HFFc6 (cell line): ENCODE results near the gene FNDC3B. TPM values are rescaled to one million over a fixed set of nuclear protein-coding genes. Genes with fewer than 3 reads are reported as not detected.

Experiments
- DNase-seq: peaks from one replicate; pipeline ENCODE4 v3.0.0-alpha.2; 2018
- H3K27ac Mint-ChIP-seq: 2 replicates; pipeline ENCODE4 v1.8.0; 2020; ENCODE audit warnings: mild to moderate bottlenecking, mixed read lengths
- H3K27me3 Mint-ChIP-seq: 2 replicates; pipeline ENCODE4 v1.8.0; 2021; ENCODE audit warnings: mild to moderate bottlenecking, moderate library complexity, mixed read lengths; ENCODE audit not compliant: insufficient read depth
- H3K36me3 Mint-ChIP-seq: 2 replicates; pipeline ENCODE4 v1.8.0; 2021; ENCODE audit warnings: low read depth, mixed read lengths
- H3K4me1 Mint-ChIP-seq: 2 replicates; pipeline ENCODE4 v1.8.0; 2020; ENCODE audit warnings: low read depth, mixed read lengths
- H3K4me3 Mint-ChIP-seq: 2 replicates; pipeline ENCODE4 v1.8.0; 2020; ENCODE audit warnings: mild to moderate bottlenecking, moderate library complexity, mixed read lengths
- H3K9me3 Mint-ChIP-seq: 2 replicates; pipeline ENCODE4 v1.8.0; 2020; ENCODE audit warnings: mild to moderate bottlenecking, mixed read lengths
- CTCF ChIP-seq: fragments of 200-600 bp; sonication (generic); IDR thresholded peaks from 2 replicates; pipeline ENCODE4 v1.5.0; 2021; ENCODE audit warnings: antibody characterized with exemption, mild to moderate bottlenecking
- total RNA-seq, 6 experiments: library from RNA; stranded (reverse); fragmentation: NEBNext Ultra II Directional; extraction: Animal tissue kit (Norgen Biotek cat#: 25700); gene quantifications; 2 replicates in 1 of 6; 3 replicates in 5 of 6; pipeline ENCODE4 v1.2.3, GENCODE V29; 2021

The FNDC3B gene
- total RNA-seq, 6 experiments from 2014 or later = 133 to 192 (median 155) TPM

- TF ChIP-seq CTCF = no peak
- no peaks in the 10 kb centered on the region for H3K9me3 Mint-ChIP-seq
- peaks cover 29% of the 10 kb centered on the region for H3K36me3 Mint-ChIP-seq
- peaks cover 83% of the 10 kb centered on the region for H3K4me1 Mint-ChIP-seq
- peak overlapping the region; percentile 30; the same call in 1 of the 2 replicates for H3K4me3 Mint-ChIP-seq
- peak overlapping the region; percentile 62 for H3K27ac Mint-ChIP-seq
- DNase-seq = no peak
- peaks cover 2% of the 10 kb centered on the region; the same call in 1 of the 2 replicates for H3K27me3 Mint-ChIP-seq
Measured at GRCh38 chr3:172084871-172085556, 45.6 kb downstream of the FNDC3B start.

- DNase-seq = no peak
- peaks cover 2% of the 10 kb centered on the region; the same call in 1 of the 2 replicates for H3K27me3 Mint-ChIP-seq
- peaks cover 85% of the 10 kb centered on the region for H3K4me1 Mint-ChIP-seq
- H3K9me3 Mint-ChIP-seq = no peaks in the 10 kb centered on the region
- no peak overlapping the region for H3K4me3 Mint-ChIP-seq
- TF ChIP-seq CTCF = no peak
- H3K36me3 Mint-ChIP-seq = peaks cover 29% of the 10 kb centered on the region
- peak overlapping the region; percentile 62 for H3K27ac Mint-ChIP-seq
Measured at GRCh38 chr3:172085557-172085895, 46.1 kb downstream of the FNDC3B start.

- no peak for TF ChIP-seq CTCF
- Mint-ChIP-seq H3K9me3 (no peaks in the 10 kb centered on the region), H3K36me3 (peaks cover 29% of the 10 kb centered on the region), H3K27me3 (peaks cover 2% of the 10 kb centered on the region; the same call in 1 of the 2 replicates), H3K27ac (0 out of 2 replicates have a peak overlapping the region, but pooled peaks have one; percentile 62), H3K4me1 (peaks cover 82% of the 10 kb centered on the region), H3K4me3 (no peak overlapping the region)
- no peak for DNase-seq
Measured at GRCh38 chr3:172086071-172086470, 46.7 kb downstream of the FNDC3B start.

- Mint-ChIP-seq H3K27ac (peak overlapping the region; percentile 24), H3K9me3 (no peaks in the 10 kb centered on the region), H3K27me3 (peaks cover 2% of the 10 kb centered on the region; the same call in 1 of the 2 replicates), H3K4me1 (peaks cover 82% of the 10 kb centered on the region), H3K4me3 (0 out of 2 replicates have a peak overlapping the region, but pooled peaks have one; percentile 9), H3K36me3 (peaks cover 29% of the 10 kb centered on the region)
- no peak for TF ChIP-seq CTCF
- no peak for DNase-seq
Measured at GRCh38 chr3:172087198-172087597, 47.8 kb downstream of the FNDC3B start.

GRCh38 chr3:172087602-172088580, 48.5 kb downstream of the FNDC3B start:
- no peak for DNase-seq
- H3K4me3 Mint-ChIP-seq = no peak overlapping the region
- no peak overlapping the region for H3K27ac Mint-ChIP-seq
- peaks cover 2% of the 10 kb centered on the region; the same call in 1 of the 2 replicates for H3K27me3 Mint-ChIP-seq
- H3K9me3 Mint-ChIP-seq = no peaks in the 10 kb centered on the region
- H3K4me1 Mint-ChIP-seq = peaks cover 81% of the 10 kb centered on the region
- H3K36me3 Mint-ChIP-seq = peaks cover 30% of the 10 kb centered on the region
- TF ChIP-seq CTCF = no peak
